Measurements from ENCODE around the gene AKT3. TPM values are rescaled to one million over a fixed set of nuclear protein-coding genes. Genes with fewer than 3 reads are reported as not detected.

The AKT3 gene
- total RNA-seq, 1 donor from 2014 or later = 169 TPM

GRCh38 chr1:243746751-243747150 lies 103.3 kb downstream of the AKT3 start:
- H3K4me1 Mint-ChIP-seq (ENCODE audit: low read depth, unreplicated experiment) = peaks cover 48% of the 10 kb centered on the region
- peaks cover 6% of the 10 kb centered on the region for H3K36me3 Mint-ChIP-seq (ENCODE audit: unreplicated experiment)
- no peak for TF ChIP-seq CTCF (IDR thresholded peaks at IDR 0.05; ENCODE audit: partially characterized antibody, unreplicated experiment)
- H3K4me3 Mint-ChIP-seq (ENCODE audit: unreplicated experiment) = no peak overlapping the region
- peak overlapping the region; percentile 81 for H3K27ac Mint-ChIP-seq (ENCODE audit: unreplicated experiment)
- DNase-seq = no peak
- H3K27me3 Mint-ChIP-seq (ENCODE audit: unreplicated experiment) = no peaks in the 10 kb centered on the region
- H3K9me3 Mint-ChIP-seq (ENCODE audit: unreplicated experiment) = peaks cover 9% of the 10 kb centered on the region

GRCh38 chr1:243745356-243745755 lies 104.7 kb downstream of the AKT3 start:
- no peak for TF ChIP-seq CTCF (IDR thresholded peaks at IDR 0.05; ENCODE audit: partially characterized antibody, unreplicated experiment)
- Mint-ChIP-seq H3K27ac (ENCODE audit: unreplicated experiment) (no peak overlapping the region), H3K4me3 (ENCODE audit: unreplicated experiment) (no peak overlapping the region), H3K27me3 (ENCODE audit: unreplicated experiment) (no peaks in the 10 kb centered on the region), H3K4me1 (ENCODE audit: low read depth, unreplicated experiment) (peaks cover 42% of the 10 kb centered on the region), H3K36me3 (ENCODE audit: unreplicated experiment) (peaks cover 6% of the 10 kb centered on the region), H3K9me3 (ENCODE audit: unreplicated experiment) (peaks cover 9% of the 10 kb centered on the region)
- DNase-seq = no peak

GRCh38 chr1:243742819-243743218 lies 107.2 kb downstream of the AKT3 start:
- Mint-ChIP-seq H3K27me3 (ENCODE audit: unreplicated experiment) (no peaks in the 10 kb centered on the region), H3K36me3 (ENCODE audit: unreplicated experiment) (peaks cover 6% of the 10 kb centered on the region), H3K4me3 (ENCODE audit: unreplicated experiment) (no peak overlapping the region), H3K27ac (ENCODE audit: unreplicated experiment) (no peak overlapping the region), H3K4me1 (ENCODE audit: low read depth, unreplicated experiment) (peaks cover 34% of the 10 kb centered on the region), H3K9me3 (ENCODE audit: unreplicated experiment) (peaks cover 9% of the 10 kb centered on the region)
- no peak for DNase-seq
- TF ChIP-seq CTCF (IDR thresholded peaks at IDR 0.05; ENCODE audit: partially characterized antibody, unreplicated experiment) = no peak

- peaks cover 19% of the 10 kb centered on the region for H3K4me1 Mint-ChIP-seq (ENCODE audit: low read depth, unreplicated experiment)
- TF ChIP-seq CTCF (IDR thresholded peaks at IDR 0.05; ENCODE audit: partially characterized antibody, unreplicated experiment) = no peak
- H3K27ac Mint-ChIP-seq (ENCODE audit: unreplicated experiment) = no peak overlapping the region
- no peaks in the 10 kb centered on the region for H3K27me3 Mint-ChIP-seq (ENCODE audit: unreplicated experiment)
- no peak for DNase-seq
- no peak overlapping the region for H3K4me3 Mint-ChIP-seq (ENCODE audit: unreplicated experiment)
- H3K9me3 Mint-ChIP-seq (ENCODE audit: unreplicated experiment) = peaks cover 9% of the 10 kb centered on the region
- peaks cover 6% of the 10 kb centered on the region for H3K36me3 Mint-ChIP-seq (ENCODE audit: unreplicated experiment)
Measured at GRCh38 chr1:243740255-243740999, 109.6 kb downstream of the AKT3 start.

- no peaks in the 10 kb centered on the region for H3K27me3 Mint-ChIP-seq (ENCODE audit: unreplicated experiment)
- peaks cover 6% of the 10 kb centered on the region for H3K9me3 Mint-ChIP-seq (ENCODE audit: unreplicated experiment)
- H3K27ac Mint-ChIP-seq (ENCODE audit: unreplicated experiment) = no peak overlapping the region
- no peak for TF ChIP-seq CTCF (IDR thresholded peaks at IDR 0.05; ENCODE audit: partially characterized antibody, unreplicated experiment)
- H3K36me3 Mint-ChIP-seq (ENCODE audit: unreplicated experiment) = peaks cover 6% of the 10 kb centered on the region
- DNase-seq = no peak
- peaks cover 19% of the 10 kb centered on the region for H3K4me1 Mint-ChIP-seq (ENCODE audit: low read depth, unreplicated experiment)
- no peak overlapping the region for H3K4me3 Mint-ChIP-seq (ENCODE audit: unreplicated experiment)
Measured at GRCh38 chr1:243739335-243740003, 110.6 kb downstream of the AKT3 start.

Measured in glutamatergic neuron (in vitro differentiated cells).